ENCODE measurements around the gene VRK3. TPM values are rescaled to one million over a fixed set of nuclear protein-coding genes. Genes with fewer than 3 reads are reported as not detected.
A peak's percentile ranks its signal among the peaks of the same experiment; 100 is the strongest.

The VRK3 gene
- total RNA-seq, 1 experiment from 2014 or later, result 33.4 TPM

- TF ChIP-seq, protein P1, sequence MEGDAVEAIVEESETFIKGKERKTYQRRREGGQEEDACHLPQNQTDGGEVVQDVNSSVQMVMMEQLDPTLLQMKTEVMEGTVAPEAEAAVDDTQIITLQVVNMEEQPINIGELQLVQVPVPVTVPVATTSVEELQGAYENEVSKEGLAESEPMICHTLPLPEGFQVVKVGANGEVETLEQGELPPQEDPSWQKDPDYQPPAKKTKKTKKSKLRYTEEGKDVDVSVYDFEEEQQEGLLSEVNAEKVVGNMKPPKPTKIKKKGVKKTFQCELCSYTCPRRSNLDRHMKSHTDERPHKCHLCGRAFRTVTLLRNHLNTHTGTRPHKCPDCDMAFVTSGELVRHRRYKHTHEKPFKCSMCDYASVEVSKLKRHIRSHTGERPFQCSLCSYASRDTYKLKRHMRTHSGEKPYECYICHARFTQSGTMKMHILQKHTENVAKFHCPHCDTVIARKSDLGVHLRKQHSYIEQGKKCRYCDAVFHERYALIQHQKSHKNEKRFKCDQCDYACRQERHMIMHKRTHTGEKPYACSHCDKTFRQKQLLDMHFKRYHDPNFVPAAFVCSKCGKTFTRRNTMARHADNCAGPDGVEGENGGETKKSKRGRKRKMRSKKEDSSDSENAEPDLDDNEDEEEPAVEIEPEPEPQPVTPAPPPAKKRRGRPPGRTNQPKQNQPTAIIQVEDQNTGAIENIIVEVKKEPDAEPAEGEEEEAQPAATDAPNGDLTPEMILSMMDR (IDR thresholded peaks at IDR 0.05), result no peak
- TF ChIP-seq HMGA2 (CRISPR knock-in tag; IDR thresholded peaks at IDR 0.05), result no peak
- TF ChIP-seq E2F4 (CRISPR knock-in tag; IDR thresholded peaks at IDR 0.05; ENCODE audit: borderline replicate concordance, low read depth), result no peak
- TF ChIP-seq AR (CRISPR knock-in tag; IDR thresholded peaks at IDR 0.05), result no peak
- TF ChIP-seq CREM (CRISPR knock-in tag; IDR thresholded peaks at IDR 0.05), result no peak
These were observed 25.7 kb downstream of the VRK3 start (continued) for GRCh38 chr19:49999371-50000010.

DNA sequence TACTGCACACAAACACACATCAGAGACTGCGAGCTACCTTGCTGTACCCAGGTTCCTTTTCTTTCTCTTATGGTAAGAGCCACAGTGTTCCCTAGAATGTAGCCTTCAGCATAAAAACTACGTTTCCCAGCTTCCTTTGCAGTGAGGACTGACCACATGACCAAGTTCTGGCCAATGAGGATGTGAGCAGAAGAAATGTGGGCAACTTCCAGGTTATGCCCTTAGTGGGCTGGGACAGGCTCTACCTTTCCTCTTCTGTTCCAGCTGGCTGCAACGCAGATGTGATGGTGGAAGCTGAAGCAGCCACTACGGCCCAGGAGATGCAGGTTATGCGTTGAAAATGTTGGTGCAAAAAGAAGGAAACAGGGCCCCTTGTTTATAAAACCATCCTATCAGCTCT, 27.5 kb downstream of the VRK3 start:
- H3K27me3 Mint-ChIP-seq (ENCODE audit: low read depth), result no peaks in the 10 kb centered on the region
- ChIA-PET CTCF (interaction anchor here (1.1 to 2.2 kb wide), 3 partner anchors 11 to 83 kb away, joined by 4 to 9 read pairs (median 8); no protein-coding TSS in a partner anchor), POLR2A (interaction anchor here (0.7 kb wide), 1 partner anchor 68 kb away, joined by 3 read pairs; the partner anchor contains the start of gene NUP62)
- no peak overlapping the region; the same call in 1 of the 2 replicates for H3K27ac Mint-ChIP-seq
- no peak overlapping the region for H3K4me3 Mint-ChIP-seq
- DNase-seq (ENCODE audit: low spot score) (peak; percentile 54), ATAC-seq (peak; percentile 99)
- TF ChIP-seq NFYB (CRISPR knock-in tag; conservative IDR thresholded peaks at IDR 0.05; ENCODE audit: low read depth), result peak; percentile 76
- TF ChIP-seq, protein P2, sequence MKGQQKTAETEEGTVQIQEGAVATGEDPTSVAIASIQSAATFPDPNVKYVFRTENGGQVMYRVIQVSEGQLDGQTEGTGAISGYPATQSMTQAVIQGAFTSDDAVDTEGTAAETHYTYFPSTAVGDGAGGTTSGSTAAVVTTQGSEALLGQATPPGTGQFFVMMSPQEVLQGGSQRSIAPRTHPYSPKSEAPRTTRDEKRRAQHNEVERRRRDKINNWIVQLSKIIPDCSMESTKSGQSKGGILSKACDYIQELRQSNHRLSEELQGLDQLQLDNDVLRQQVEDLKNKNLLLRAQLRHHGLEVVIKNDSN (CRISPR knock-in tag; IDR thresholded peaks at IDR 0.05), result peak; percentile 95
- TF ChIP-seq ZBTB43 (CRISPR knock-in tag; IDR thresholded peaks at IDR 0.05), result no peak
- peak; percentile 96 for TF ChIP-seq USF2 (CRISPR knock-in tag; IDR thresholded peaks at IDR 0.05)
- H3K4me1 Mint-ChIP-seq, result no peaks in the 10 kb centered on the region; the same call in 1 of the 2 replicates
- H3K9me3 Mint-ChIP-seq, result no peaks in the 10 kb centered on the region; the same call in 1 of the 2 replicates
- peaks cover 20% of the 10 kb centered on the region for H3K36me3 Mint-ChIP-seq

GRCh38 chr19:49988433-49988832, 36.7 kb downstream of the VRK3 start:
- Mint-ChIP-seq H3K36me3 (peaks cover 13% of the 10 kb centered on the region), H3K4me3 (no peak overlapping the region), H3K27ac (no peak overlapping the region), H3K27me3 (ENCODE audit: low read depth) (no peaks in the 10 kb centered on the region), H3K4me1 (no peaks in the 10 kb centered on the region), H3K9me3 (no peaks in the 10 kb centered on the region; the same call in 1 of the 2 replicates)
- ChIA-PET POLR2A (no interaction called here), CTCF (interaction anchor here (0.5 to 1.6 kb wide), 2 partner anchors 16 to 256 kb away, joined by 3 to 4 read pairs; no protein-coding TSS in a partner anchor)
- ATAC-seq (no peak), DNase-seq (ENCODE audit: low spot score) (no peak)
- no peak for TF ChIP-seq SOX15 (CRISPR knock-in tag; IDR thresholded peaks at IDR 0.05)
- TF ChIP-seq, protein P3, sequence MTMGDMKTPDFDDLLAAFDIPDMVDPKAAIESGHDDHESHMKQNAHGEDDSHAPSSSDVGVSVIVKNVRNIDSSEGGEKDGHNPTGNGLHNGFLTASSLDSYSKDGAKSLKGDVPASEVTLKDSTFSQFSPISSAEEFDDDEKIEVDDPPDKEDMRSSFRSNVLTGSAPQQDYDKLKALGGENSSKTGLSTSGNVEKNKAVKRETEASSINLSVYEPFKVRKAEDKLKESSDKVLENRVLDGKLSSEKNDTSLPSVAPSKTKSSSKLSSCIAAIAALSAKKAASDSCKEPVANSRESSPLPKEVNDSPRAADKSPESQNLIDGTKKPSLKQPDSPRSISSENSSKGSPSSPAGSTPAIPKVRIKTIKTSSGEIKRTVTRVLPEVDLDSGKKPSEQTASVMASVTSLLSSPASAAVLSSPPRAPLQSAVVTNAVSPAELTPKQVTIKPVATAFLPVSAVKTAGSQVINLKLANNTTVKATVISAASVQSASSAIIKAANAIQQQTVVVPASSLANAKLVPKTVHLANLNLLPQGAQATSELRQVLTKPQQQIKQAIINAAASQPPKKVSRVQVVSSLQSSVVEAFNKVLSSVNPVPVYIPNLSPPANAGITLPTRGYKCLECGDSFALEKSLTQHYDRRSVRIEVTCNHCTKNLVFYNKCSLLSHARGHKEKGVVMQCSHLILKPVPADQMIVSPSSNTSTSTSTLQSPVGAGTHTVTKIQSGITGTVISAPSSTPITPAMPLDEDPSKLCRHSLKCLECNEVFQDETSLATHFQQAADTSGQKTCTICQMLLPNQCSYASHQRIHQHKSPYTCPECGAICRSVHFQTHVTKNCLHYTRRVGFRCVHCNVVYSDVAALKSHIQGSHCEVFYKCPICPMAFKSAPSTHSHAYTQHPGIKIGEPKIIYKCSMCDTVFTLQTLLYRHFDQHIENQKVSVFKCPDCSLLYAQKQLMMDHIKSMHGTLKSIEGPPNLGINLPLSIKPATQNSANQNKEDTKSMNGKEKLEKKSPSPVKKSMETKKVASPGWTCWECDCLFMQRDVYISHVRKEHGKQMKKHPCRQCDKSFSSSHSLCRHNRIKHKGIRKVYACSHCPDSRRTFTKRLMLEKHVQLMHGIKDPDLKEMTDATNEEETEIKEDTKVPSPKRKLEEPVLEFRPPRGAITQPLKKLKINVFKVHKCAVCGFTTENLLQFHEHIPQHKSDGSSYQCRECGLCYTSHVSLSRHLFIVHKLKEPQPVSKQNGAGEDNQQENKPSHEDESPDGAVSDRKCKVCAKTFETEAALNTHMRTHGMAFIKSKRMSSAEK (CRISPR knock-in tag; IDR thresholded peaks at IDR 0.05; ENCODE audit: borderline replicate concordance), result no peak
- TF ChIP-seq, protein P1 (IDR thresholded peaks at IDR 0.05), result no peak
- no peak for TF ChIP-seq OVOL2 (CRISPR knock-in tag; IDR thresholded peaks at IDR 0.05; ENCODE audit: borderline replicate concordance)

Data from WTC11 (cell line).